ENCODE measurements around the gene C2orf68. TPM values are rescaled to one million over a fixed set of nuclear protein-coding genes. Genes with fewer than 3 reads are reported as not detected.

The C2orf68 gene
- total and polyA plus RNA-seq, 9 of the 15 experiments (the other 6 are each of a cell fraction or from before 2014, with no cell fraction given), result 22.1 to 50.0 (median 31.8) TPM

DNA sequence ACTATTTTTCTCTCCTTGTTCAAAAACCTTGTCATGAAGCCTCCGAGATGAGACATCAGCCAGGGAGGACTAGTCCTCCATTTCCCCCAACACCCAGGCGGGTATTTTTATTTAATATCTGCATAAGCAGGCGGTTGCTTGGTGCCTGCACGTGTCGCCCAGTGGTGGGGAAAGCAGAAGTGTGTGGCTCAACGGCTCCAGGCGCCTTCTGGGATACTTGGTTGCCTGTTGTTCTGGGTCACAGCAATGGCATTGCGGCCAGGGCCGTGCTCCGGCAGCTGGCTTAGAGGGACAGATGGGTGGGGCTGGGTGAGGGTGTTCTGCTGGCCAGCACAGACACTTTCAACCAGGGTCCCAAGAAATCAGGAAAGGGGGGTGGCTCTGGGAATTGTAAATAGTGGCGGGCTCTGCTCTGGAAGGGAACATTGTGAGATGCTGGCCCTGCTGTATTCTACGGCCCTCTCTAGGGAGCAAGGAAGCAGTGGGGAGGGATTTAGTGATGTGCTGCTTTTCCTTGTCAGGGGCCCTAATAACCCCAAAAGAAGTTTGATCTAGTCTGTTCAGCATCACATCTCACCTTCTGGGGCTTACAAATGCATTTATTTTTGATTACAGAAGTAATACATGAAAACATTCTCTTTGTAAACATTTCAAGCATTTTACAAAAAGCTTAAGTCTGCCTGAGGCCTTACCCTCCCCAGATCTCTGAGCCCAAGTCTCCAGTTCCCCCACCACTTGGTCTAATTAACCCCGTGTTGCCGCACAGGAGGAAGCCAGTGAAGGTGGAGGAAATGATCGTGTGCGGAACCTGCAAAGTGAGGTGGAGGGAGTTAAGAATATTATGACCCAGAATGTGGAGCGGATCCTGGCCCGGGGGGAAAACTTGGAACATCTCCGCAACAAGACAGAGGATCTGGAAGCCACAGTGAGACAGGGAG lies 33.4 kb downstream of the C2orf68 start (continued):
- TF ChIP-seq FOXM1 (IDR thresholded peaks at IDR 0.05; ENCODE audit: low read depth) (no peak), FOXM1 (CRISPR knock-in tag; IDR thresholded peaks at IDR 0.05; ENCODE audit: low read depth) (0 out of 2 replicates have a peak, but pooled peaks have one; percentile 50), ZNF431 (CRISPR knock-in tag; IDR thresholded peaks at IDR 0.05) (no peak), TEAD2 (tag; IDR thresholded peaks at IDR 0.05) (no peak), WHSC1 (IDR thresholded peaks at IDR 0.05; ENCODE audit: low read length) (no peak), TGIF2 (CRISPR knock-in tag; IDR thresholded peaks at IDR 0.05) (no peak), BHLHE40 (IDR thresholded peaks at IDR 0.05; ENCODE audit: low read length) (peak; percentile 88), NBN (IDR thresholded peaks at IDR 0.05; ENCODE audit: low read depth) (no peak), ZNF445 (CRISPR knock-in tag; IDR thresholded peaks at IDR 0.05; ENCODE audit: low read depth) (no peak), JUND (IDR thresholded peaks at IDR 0.05; ENCODE audit: borderline replicate concordance, low read depth, low read length) (no peak), JUND (tag; IDR thresholded peaks at IDR 0.05; ENCODE audit: borderline replicate concordance, low read depth, low read length) (no peak), RBM22 (IDR thresholded peaks at IDR 0.05; ENCODE audit: low read depth, low read length, poor library complexity, severe bottlenecking) (no peak), PRDM10 (IDR thresholded peaks at IDR 0.05; ENCODE audit: partially characterized antibody) (no peak), EP400 (IDR thresholded peaks at IDR 0.05) (peak; percentile 60), ZNF695 (CRISPR knock-in tag; IDR thresholded peaks at IDR 0.05) (0 out of 2 replicates have a peak, but pooled peaks have one; percentile 72)
- TF ChIP-seq, protein P1, sequence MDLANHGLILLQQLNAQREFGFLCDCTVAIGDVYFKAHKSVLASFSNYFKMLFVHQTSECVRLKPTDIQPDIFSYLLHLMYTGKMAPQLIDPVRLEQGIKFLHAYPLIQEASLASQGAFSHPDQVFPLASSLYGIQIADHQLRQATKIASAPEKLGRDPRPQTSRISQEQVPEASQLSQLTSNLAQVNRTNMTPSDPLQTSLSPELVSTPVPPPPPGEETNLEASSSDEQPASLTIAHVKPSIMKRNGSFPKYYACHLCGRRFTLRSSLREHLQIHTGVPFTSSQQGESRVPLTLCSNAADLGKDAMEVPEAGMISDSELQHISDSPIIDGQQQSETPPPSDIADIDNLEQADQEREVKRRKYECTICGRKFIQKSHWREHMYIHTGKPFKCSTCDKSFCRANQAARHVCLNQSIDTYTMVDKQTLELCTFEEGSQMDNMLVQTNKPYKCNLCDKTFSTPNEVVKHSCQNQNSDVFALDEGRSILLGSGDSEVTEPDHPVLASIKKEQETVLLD (IDR thresholded peaks at IDR 0.05), result no peak
- TF ChIP-seq, protein P2, sequence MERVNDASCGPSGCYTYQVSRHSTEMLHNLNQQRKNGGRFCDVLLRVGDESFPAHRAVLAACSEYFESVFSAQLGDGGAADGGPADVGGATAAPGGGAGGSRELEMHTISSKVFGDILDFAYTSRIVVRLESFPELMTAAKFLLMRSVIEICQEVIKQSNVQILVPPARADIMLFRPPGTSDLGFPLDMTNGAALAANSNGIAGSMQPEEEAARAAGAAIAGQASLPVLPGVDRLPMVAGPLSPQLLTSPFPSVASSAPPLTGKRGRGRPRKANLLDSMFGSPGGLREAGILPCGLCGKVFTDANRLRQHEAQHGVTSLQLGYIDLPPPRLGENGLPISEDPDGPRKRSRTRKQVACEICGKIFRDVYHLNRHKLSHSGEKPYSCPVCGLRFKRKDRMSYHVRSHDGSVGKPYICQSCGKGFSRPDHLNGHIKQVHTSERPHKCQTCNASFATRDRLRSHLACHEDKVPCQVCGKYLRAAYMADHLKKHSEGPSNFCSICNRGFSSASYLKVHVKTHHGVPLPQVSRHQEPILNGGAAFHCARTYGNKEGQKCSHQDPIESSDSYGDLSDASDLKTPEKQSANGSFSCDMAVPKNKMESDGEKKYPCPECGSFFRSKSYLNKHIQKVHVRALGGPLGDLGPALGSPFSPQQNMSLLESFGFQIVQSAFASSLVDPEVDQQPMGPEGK (CRISPR knock-in tag; IDR thresholded peaks at IDR 0.05; ENCODE audit: borderline replicate concordance), result no peak
- TF ChIP-seq, protein P3, sequence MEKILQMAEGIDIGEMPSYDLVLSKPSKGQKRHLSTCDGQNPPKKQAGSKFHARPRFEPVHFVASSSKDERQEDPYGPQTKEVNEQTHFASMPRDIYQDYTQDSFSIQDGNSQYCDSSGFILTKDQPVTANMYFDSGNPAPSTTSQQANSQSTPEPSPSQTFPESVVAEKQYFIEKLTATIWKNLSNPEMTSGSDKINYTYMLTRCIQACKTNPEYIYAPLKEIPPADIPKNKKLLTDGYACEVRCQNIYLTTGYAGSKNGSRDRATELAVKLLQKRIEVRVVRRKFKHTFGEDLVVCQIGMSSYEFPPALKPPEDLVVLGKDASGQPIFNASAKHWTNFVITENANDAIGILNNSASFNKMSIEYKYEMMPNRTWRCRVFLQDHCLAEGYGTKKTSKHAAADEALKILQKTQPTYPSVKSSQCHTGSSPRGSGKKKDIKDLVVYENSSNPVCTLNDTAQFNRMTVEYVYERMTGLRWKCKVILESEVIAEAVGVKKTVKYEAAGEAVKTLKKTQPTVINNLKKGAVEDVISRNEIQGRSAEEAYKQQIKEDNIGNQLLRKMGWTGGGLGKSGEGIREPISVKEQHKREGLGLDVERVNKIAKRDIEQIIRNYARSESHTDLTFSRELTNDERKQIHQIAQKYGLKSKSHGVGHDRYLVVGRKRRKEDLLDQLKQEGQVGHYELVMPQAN (IDR thresholded peaks at IDR 0.05; ENCODE audit: borderline replicate concordance), result no peak; the same call in 1 of the 2 replicates
